SK-N-SH (cell line): Measurements from ENCODE around the gene FBXO45. TPM values are rescaled to one million over a fixed set of nuclear protein-coding genes. Genes with fewer than 3 reads are reported as not detected.
"Not testable (repeated sequence)": the region's sequence is repeated elsewhere in the genome, so short reads cannot be mapped to it uniquely, and the experiment has no call there.

Experiments used
- CTCF ChIA-PET: fragments of 300-600, 350-600 bp; formaldehyde crosslinking; extraction: SDS; loops from one replicate; lab custom pipeline; 2021; lab: Yijun Ruan, JAX
- POLR2A ChIA-PET: fragments of 350-600 bp; sonication (Branson Sonifier 250); formaldehyde crosslinking; extraction: SDS; loops from one replicate; lab custom pipeline; 2020; ENCODE audit warnings: antibody characterized with exemption, inconsistent platforms; lab: Yijun Ruan, JAX
- DNase-seq: peaks from one replicate; pipeline ENCODE4 v3.0.0; 2012
- H2AFZ ChIP-seq: fragments of 200-600 bp; sonication (generic); 2 replicates; pipeline ENCODE4 v1.8.1; 2016; ENCODE audit warnings: antibody characterized with exemption, mild to moderate bottlenecking, low read depth
- H3F3A ChIP-seq: fragments of 200-600 bp; sonication (generic); replicated peaks from 2 replicates; pipeline ENCODE3; 2016; ENCODE audit warnings: antibody characterized with exemption, mild to moderate bottlenecking; ENCODE audit not compliant: insufficient read depth
- H3K27ac ChIP-seq, 2 experiments: fragments of 200-500 bp in 1 of 2; fragments of 200-600 bp in 1 of 2; sonication (Bioruptor generic) in 1 of 2; sonication (generic), shearing (Covaris generic) in 1 of 2; 2 replicates each; pipeline versions ENCODE4 v1.5.1 to v1.6.1; 2014 to 2016; ENCODE audit warnings: low read depth in 2 of 2, inconsistent platforms in 1 of 2, low read length in 1 of 2, mild to moderate bottlenecking in 1 of 2, mixed read lengths in 1 of 2
- H3K27me3 ChIP-seq: fragments of 200-600 bp; sonication (generic), shearing (Covaris generic); 2 replicates; pipeline ENCODE4 v1.6.1; 2016; ENCODE audit warnings: mixed run types; ENCODE audit not compliant: insufficient read depth
- H3K36me3 ChIP-seq, 2 experiments: fragments of 200-500 bp in 1 of 2; fragments of 200-600 bp in 1 of 2; sonication (Bioruptor generic) in 1 of 2; sonication (generic) in 1 of 2; replicated peaks in 1 of 2; 2 replicates each; pipeline versions ENCODE3 to v1.5.1; 2014 to 2016; ENCODE audit warnings: low read length in 1 of 2, mild to moderate bottlenecking in 1 of 2; ENCODE audit not compliant: insufficient read depth in 2 of 2, control insufficient read depth in 1 of 2
- H3K4me1 ChIP-seq, 2 experiments: fragments of 200-500 bp in 1 of 2; fragments of 200-600 bp in 1 of 2; sonication (Bioruptor generic) in 1 of 2; sonication (generic), shearing (Covaris generic) in 1 of 2; 2 replicates each; pipeline versions ENCODE4 v1.5.1 to v1.6.1; 2014 to 2016; ENCODE audit warnings: low read depth in 1 of 2, low read length in 1 of 2, mixed run types in 1 of 2; ENCODE audit not compliant: insufficient read depth in 2 of 2, control insufficient read depth in 1 of 2
- H3K4me2 ChIP-seq: fragments of 200-600 bp; sonication (generic), shearing (Covaris generic); 2 replicates; pipeline ENCODE4 v1.6.1; 2017; ENCODE audit warnings: mixed run types
- H3K4me3 ChIP-seq, 2 experiments: fragments of 200-500 bp in 1 of 2; fragments of 200-600 bp in 1 of 2; sonication (Bioruptor generic) in 1 of 2; sonication (generic), shearing (Covaris generic) in 1 of 2; 2 replicates each; pipeline versions ENCODE4 v1.5.1 to v1.8.1; 2014 to 2016; ENCODE audit warnings: low read depth in 2 of 2, inconsistent platforms in 1 of 2, low read length in 1 of 2, mild to moderate bottlenecking in 1 of 2, mixed read lengths in 1 of 2, moderate library complexity in 1 of 2
- H3K79me2 ChIP-seq: fragments of 200-600 bp; sonication (generic); 2 replicates; pipeline ENCODE4 v1.8.1; 2017; ENCODE audit warnings: mild to moderate bottlenecking; ENCODE audit not compliant: insufficient read depth
- H3K9ac ChIP-seq: fragments of 200-600 bp; sonication (generic); 2 replicates; pipeline ENCODE4 v1.6.1; 2017; ENCODE audit warnings: mixed run types
- H3K9me2 ChIP-seq: fragments of 200-600 bp; sonication (generic); 2 replicates; pipeline ENCODE4 v1.6.1; 2017; ENCODE audit warnings: mixed run types
- H3K9me3 ChIP-seq: fragments of 200-600 bp; sonication (generic); 2 replicates; pipeline ENCODE4 v1.6.1; 2017; ENCODE audit warnings: mixed run types, mild to moderate bottlenecking, moderate library complexity
- H4K20me1 ChIP-seq: fragments of 200-600 bp; sonication (generic); 2 replicates; pipeline ENCODE4 v1.6.1; 2017; ENCODE audit warnings: mild to moderate bottlenecking, mixed run types; ENCODE audit not compliant: insufficient read depth
- CHD2 ChIP-seq: fragments of 150-350 bp; IDR thresholded peaks from 2 replicates; pipeline ENCODE4 v1.6.1; 2018; ENCODE audit warnings: low read length; ENCODE audit not compliant: partially characterized antibody
- EZH2phosphoT487 ChIP-seq: fragments of 200-600 bp; sonication (generic); IDR thresholded peaks from 2 replicates; pipeline ENCODE4 v1.6.1; 2017; ENCODE audit warnings: low read depth, mixed run types, mild to moderate bottlenecking, antibody characterized with exemption, moderate library complexity, borderline replicate concordance
- FOSL2 ChIP-seq: IDR thresholded peaks from 2 replicates; pipeline ENCODE4 v1.4.0; 2012; ENCODE audit warnings: low read depth, mild to moderate bottlenecking, moderate library complexity, borderline replicate concordance
- FOXJ3 ChIP-seq: sonication (generic); formaldehyde crosslinking; IDR thresholded peaks from 2 replicates; pipeline ENCODE4 v1.5.1; 2020; ENCODE audit warnings: mild to moderate bottlenecking, missing genetic modification reagents
- FOXM1 ChIP-seq: IDR thresholded peaks from 2 replicates; pipeline ENCODE4 v1.4.0; 2012; ENCODE audit warnings: low read depth, mild to moderate bottlenecking
- GATA2 ChIP-seq: sonication (generic); formaldehyde crosslinking; IDR thresholded peaks from 2 replicates; pipeline ENCODE4 v1.5.0; 2020; ENCODE audit warnings: mild to moderate bottlenecking, missing genetic modification reagents
- NRF1 ChIP-seq: IDR thresholded peaks from 2 replicates; pipeline ENCODE4 v1.6.1; 2012; ENCODE audit warnings: low read depth, mild to moderate bottlenecking, low read length
- RAD21 ChIP-seq: IDR thresholded peaks from 2 replicates; pipeline ENCODE4 v1.6.1; 2012; ENCODE audit warnings: mild to moderate bottlenecking, low read length
- RXRA ChIP-seq: IDR thresholded peaks from 2 replicates; pipeline ENCODE4 v1.4.0; 2012; ENCODE audit warnings: low read depth, mild to moderate bottlenecking, borderline replicate concordance
- SIN3A ChIP-seq: IDR thresholded peaks from 2 replicates; pipeline ENCODE4 v1.6.1; 2012; ENCODE audit warnings: low read depth, mild to moderate bottlenecking, low read length, moderate library complexity, borderline replicate concordance
- TAF1 ChIP-seq: IDR thresholded peaks from 2 replicates; pipeline ENCODE4 v1.6.1; 2012; ENCODE audit warnings: low read depth, mild to moderate bottlenecking, low read length, moderate library complexity, borderline replicate concordance
- TCF12 ChIP-seq: IDR thresholded peaks from 2 replicates; pipeline ENCODE4 v1.4.0; 2012
- TEAD4 ChIP-seq: IDR thresholded peaks from 2 replicates; pipeline ENCODE4 v1.4.0; 2012; ENCODE audit warnings: mild to moderate bottlenecking, borderline replicate concordance; ENCODE audit not compliant: insufficient read depth
- YY1 ChIP-seq: IDR thresholded peaks from 2 replicates; pipeline ENCODE4 v1.4.0; 2012; ENCODE audit warnings: low read depth, mild to moderate bottlenecking
- WGBS: methylation state at CpG from one replicate; pipeline ENCODE4 v1.1.6; 2017; ENCODE audit warnings: low lambda C conversion rate; 5-methylcytosine and 5-hydroxymethylcytosine counted together
- polyA plus RNA-seq, 3 experiments: library from polyadenylated mRNA; depleted of rRNA; stranded (reverse); fragments of >200 nt; gene quantifications; 2 replicates each; pipeline ENCODE4 v1.2.3, GENCODE V29; 2012
- TF ChIP-seq, protein P1 (sequence below): fragments of 150-350 bp; IDR thresholded peaks from 2 replicates; pipeline ENCODE4 v1.6.1; 2017; ENCODE audit warnings: antibody characterized with exemption, low read length, low read depth, borderline replicate concordance
- TF ChIP-seq, protein P2 (sequence below): IDR thresholded peaks from 2 replicates; pipeline ENCODE4 v1.4.0; 2012; ENCODE audit warnings: low read depth, borderline replicate concordance
- TF ChIP-seq, protein P3 (sequence below): IDR thresholded peaks from 2 replicates; pipeline ENCODE4 v1.4.0; 2012; ENCODE audit warnings: low read depth, borderline replicate concordance
- TF ChIP-seq, protein P4 (sequence below): fragments of 200-600 bp; sonication (generic); IDR thresholded peaks from 2 replicates; pipeline ENCODE4 v1.6.1; 2017; ENCODE audit warnings: antibody characterized with exemption, mild to moderate bottlenecking, moderate library complexity

The FBXO45 gene
- polyA plus RNA-seq, 1 of the 3 experiments (the other 2 are of a cell fraction) = 3.2 TPM

DNA sequence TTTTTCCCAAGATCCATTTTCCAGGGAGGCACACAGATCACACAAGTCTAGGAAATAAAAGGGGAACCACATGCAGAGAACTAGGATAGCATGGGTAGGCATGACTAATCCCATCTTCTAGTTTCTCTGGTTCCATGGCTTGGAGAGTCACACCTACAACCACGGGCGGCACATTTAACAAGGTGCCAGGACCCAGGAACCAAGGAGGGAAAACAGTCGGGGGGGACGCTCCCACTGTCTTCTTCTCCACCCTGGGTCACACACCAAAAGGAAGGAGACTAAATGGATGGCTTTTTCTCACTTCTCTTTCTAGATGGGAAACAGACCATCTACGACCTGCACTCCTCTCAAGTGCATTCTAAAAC, 48.8 kb upstream of the FBXO45 start (continued):
- TF ChIP-seq, protein P1, sequence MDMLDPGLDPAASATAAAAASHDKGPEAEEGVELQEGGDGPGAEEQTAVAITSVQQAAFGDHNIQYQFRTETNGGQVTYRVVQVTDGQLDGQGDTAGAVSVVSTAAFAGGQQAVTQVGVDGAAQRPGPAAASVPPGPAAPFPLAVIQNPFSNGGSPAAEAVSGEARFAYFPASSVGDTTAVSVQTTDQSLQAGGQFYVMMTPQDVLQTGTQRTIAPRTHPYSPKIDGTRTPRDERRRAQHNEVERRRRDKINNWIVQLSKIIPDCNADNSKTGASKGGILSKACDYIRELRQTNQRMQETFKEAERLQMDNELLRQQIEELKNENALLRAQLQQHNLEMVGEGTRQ = no peak
- TF ChIP-seq, protein P2, sequence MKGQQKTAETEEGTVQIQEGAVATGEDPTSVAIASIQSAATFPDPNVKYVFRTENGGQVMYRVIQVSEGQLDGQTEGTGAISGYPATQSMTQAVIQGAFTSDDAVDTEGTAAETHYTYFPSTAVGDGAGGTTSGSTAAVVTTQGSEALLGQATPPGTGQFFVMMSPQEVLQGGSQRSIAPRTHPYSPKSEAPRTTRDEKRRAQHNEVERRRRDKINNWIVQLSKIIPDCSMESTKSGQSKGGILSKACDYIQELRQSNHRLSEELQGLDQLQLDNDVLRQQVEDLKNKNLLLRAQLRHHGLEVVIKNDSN = no peak

DNA sequence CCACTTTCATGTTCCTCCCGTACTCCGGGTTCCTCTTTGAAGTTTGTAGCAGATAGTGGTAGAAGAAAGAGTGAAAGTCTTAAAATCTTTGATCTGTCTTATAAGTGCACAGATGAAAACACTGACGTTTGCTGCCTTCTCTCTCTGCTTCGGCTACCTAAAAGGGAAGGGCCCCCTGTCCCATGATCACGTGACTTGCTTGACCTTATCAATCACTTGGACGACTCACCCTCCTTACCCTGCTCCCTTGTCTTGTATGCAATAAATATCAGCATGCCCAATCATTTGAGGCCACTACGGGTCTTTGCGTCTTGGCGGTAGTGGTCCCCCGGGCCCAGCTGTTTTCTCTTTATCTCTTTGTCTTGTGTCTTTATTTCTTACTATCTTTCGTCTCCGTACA, 47.2 kb upstream of the FBXO45 start:
- H4K20me1 ChIP-seq, DNase-seq, H3K9me2 ChIP-seq, H3K4me1 ChIP-seq, POLR2A ChIA-PET, H3K9ac ChIP-seq, H3K27ac ChIP-seq, H3F3A ChIP-seq, H3K36me3 ChIP-seq, H3K4me2 ChIP-seq, H3K4me3 ChIP-seq, H3K79me2 ChIP-seq, H2AFZ ChIP-seq, H3K27me3 ChIP-seq: not testable (repeated sequence)
- 46% methylated on average over 12 of the region's 12 CpGs for WGBS
- CTCF ChIA-PET = interaction anchor here (1.8 kb wide), 1 partner anchor 15 kb away, joined by 11 read pairs; no protein-coding TSS in a partner anchor
- H3K9me3 ChIP-seq = peaks cover 11% of the 10 kb centered on the region; the same call in 1 of the 2 replicates

DNA sequence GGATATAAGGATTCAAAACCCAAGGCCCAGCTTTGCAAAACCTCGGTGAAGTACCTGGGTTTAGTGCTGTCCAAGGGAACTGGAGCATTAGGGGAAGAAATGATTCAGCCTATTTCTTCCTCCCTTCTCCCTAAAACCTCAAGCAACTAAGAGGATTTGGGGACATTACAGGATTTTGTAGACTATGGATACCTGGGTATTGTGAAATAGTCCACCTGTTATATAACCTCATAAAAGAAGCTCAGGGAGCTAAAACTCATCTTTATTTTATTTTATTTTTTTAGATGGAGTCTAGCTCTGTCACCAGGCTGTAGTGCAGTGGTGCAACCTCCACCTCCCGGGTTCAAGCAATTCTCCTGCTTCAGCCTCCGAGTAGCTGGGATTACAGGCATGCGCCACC, 44.6 kb upstream of the FBXO45 start:
- Histone ChIP-seq H3K9me2 (no peaks in the 10 kb centered on the region), H3K9ac (no peak overlapping the region), H3K4me1 (no peaks in the 10 kb centered on the region; a peak in 1 of 4 replicates), H3K4me2 (no peak overlapping the region), H3K9me3 (peaks cover 11% of the 10 kb centered on the region; the same call in 1 of the 2 replicates), H4K20me1 (no peaks in the 10 kb centered on the region), H3F3A (peaks cover 7% of the 10 kb centered on the region)
- ChIA-PET POLR2A (no interaction called here), CTCF (interaction anchor here (0.7 to 1.2 kb wide), 5 partner anchors 13 to 270 kb away, joined by 3 read pairs; partner anchors contain the start of gene RNF168)
- TF ChIP-seq YY1 = no peak
- TF ChIP-seq RXRA = no peak
- no peak for TF ChIP-seq TEAD4
- TF ChIP-seq FOXM1 = no peak
- TF ChIP-seq FOSL2 = no peak
- TF ChIP-seq EZH2phosphoT487 = no peak
- no peak for TF ChIP-seq GATA2 (CRISPR knock-in tag)
- no peak for TF ChIP-seq RAD21
- no peak for TF ChIP-seq CHD2
- TF ChIP-seq TCF12 = no peak
- no peak for TF ChIP-seq FOXJ3 (CRISPR knock-in tag)
- TF ChIP-seq, protein P3, sequence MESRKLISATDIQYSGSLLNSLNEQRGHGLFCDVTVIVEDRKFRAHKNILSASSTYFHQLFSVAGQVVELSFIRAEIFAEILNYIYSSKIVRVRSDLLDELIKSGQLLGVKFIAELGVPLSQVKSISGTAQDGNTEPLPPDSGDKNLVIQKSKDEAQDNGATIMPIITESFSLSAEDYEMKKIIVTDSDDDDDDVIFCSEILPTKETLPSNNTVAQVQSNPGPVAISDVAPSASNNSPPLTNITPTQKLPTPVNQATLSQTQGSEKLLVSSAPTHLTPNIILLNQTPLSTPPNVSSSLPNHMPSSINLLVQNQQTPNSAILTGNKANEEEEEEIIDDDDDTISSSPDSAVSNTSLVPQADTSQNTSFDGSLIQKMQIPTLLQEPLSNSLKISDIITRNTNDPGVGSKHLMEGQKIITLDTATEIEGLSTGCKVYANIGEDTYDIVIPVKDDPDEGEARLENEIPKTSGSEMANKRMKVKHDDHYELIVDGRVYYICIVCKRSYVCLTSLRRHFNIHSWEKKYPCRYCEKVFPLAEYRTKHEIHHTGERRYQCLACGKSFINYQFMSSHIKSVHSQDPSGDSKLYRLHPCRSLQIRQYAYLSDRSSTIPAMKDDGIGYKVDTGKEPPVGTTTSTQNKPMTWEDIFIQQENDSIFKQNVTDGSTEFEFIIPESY = no peak
- TF ChIP-seq SIN3A = no peak
- TF ChIP-seq, protein P4, sequence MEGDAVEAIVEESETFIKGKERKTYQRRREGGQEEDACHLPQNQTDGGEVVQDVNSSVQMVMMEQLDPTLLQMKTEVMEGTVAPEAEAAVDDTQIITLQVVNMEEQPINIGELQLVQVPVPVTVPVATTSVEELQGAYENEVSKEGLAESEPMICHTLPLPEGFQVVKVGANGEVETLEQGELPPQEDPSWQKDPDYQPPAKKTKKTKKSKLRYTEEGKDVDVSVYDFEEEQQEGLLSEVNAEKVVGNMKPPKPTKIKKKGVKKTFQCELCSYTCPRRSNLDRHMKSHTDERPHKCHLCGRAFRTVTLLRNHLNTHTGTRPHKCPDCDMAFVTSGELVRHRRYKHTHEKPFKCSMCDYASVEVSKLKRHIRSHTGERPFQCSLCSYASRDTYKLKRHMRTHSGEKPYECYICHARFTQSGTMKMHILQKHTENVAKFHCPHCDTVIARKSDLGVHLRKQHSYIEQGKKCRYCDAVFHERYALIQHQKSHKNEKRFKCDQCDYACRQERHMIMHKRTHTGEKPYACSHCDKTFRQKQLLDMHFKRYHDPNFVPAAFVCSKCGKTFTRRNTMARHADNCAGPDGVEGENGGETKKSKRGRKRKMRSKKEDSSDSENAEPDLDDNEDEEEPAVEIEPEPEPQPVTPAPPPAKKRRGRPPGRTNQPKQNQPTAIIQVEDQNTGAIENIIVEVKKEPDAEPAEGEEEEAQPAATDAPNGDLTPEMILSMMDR = no peak
- TF ChIP-seq NRF1 = no peak
- TF ChIP-seq TAF1 = no peak
- TF ChIP-seq, all 33 proteins: peak for 0
- Histone ChIP-seq H3K36me3 (no peaks in the 10 kb centered on the region), H3K27me3 (no peaks in the 10 kb centered on the region), H3K27ac (no peak overlapping the region), H3K79me2 (no peaks in the 10 kb centered on the region), H2AFZ (no peak overlapping the region), H3K4me3 (no peak overlapping the region)
- DNase-seq = no peak
- 81% methylated on average over 4 of the region's 4 CpGs for WGBS
